HPDE6-E6E7 (cell line): ENCODE data around the gene CD3E.

Experiments used
- DNase-seq: peaks from one replicate; pipeline ENCODE4 v3.0.0; 2011; ENCODE audit warnings: missing footprints; ENCODE audit errors: extremely low spot score

CD3E gene

DNA sequence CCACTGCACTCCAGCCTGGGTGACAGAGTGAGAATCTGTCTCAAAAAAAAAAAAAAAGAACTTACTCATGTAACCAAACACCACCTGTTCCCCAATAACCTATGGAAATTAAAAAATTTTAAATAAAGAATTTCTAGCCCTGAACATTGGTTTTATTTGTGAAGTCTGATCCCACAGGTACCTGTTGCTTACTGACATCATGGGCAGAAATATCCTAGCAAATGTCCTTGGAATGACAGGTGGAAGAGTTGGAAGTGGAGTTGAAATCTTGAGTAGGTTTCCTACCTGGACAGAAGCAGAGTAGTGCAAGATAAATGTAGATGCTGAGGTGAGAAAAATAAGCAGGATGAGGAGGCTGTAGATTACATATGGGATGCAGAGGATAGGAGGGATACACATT is 20.8 kb downstream of the CD3E start:
- DNase-seq: no peak

- DNase-seq: no peak
Measured at GRCh38 chr11:118328745-118329144, 24.2 kb downstream of the CD3E start.

- DNase-seq: no peak
Measured at GRCh38 chr11:118334745-118335144, 30.2 kb downstream of the CD3E start.

DNA sequence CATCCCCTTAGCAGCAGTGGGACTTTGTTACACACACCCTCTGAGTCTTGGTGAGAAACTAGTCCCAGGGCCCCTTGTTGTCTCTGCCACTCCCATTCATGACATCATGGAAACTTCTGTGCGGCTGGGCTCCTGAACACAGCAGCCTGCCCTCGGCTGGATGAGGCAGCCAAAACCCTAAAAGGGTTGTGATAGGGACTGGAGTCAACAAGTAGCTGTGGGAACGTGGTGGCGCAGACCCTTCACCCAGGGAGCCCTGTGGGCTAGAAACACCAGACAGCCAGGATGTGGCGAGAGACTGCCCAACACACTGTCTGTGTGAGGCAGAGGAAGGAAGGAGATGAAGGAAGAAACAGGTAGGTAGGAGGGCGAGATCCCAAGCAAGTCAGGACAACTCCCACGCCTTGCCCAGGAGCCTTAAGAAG is 34.1 kb downstream of the CD3E start:
- no peak for DNase-seq

GRCh38 chr11:118339281-118339961 is 34.9 kb downstream of the CD3E start:
- no peak for DNase-seq

GRCh38 chr11:118340449-118340848 is 35.9 kb downstream of the CD3E start:
- DNase-seq: no peak

DNA sequence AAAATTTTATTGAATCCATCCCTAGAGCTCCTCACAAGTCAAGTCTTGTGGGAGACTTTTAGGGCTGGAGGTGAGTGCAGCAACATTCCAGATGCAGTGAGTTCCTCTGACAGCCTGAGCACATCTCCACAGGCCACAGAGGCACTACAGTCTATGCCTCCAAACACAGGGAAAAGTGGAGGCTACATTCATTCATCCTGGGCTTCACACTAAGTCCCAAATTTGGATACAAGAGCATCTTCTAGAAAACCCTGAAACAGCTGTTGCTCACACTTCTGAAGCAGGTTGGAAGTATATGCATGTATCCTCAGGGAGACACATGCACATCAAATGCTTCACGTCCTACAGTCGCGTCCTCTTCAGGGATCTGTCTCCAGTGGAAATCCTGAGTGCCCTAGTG is 36.7 kb downstream of the CD3E start:
- no peak for DNase-seq

DNA sequence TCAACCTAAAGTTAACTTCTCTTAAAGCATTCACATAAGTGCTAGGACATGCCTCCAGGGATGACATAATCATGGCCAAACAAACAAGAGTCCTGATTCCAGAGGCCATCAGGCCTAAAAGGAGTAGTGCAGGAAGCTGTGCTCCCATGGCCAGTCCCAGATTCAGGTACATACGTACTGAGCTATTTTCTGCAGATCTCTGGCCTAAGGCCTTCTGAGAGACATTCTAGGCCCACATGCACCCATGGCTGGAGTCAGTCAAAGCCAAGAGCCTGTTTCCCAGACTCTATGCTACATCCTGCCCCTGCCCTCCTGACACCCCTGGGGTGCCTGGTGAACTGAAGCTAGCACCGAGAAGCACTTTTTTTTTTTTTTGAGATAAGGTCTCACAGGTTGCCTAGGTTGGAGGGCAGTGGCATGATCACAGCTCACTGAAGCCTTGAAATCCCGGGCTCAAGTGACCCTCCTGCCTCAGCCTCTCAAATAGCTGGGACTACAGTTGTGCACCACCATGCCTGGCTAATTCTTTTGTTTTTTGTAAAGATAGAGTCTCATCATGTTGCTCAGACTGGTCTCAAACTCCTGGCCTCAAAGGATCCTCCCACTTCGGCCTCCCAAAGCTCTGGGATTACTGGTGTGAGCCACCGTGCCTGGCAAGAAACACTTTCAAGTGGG is 37.4 kb downstream of the CD3E start:
- DNase-seq: no peak

DNA sequence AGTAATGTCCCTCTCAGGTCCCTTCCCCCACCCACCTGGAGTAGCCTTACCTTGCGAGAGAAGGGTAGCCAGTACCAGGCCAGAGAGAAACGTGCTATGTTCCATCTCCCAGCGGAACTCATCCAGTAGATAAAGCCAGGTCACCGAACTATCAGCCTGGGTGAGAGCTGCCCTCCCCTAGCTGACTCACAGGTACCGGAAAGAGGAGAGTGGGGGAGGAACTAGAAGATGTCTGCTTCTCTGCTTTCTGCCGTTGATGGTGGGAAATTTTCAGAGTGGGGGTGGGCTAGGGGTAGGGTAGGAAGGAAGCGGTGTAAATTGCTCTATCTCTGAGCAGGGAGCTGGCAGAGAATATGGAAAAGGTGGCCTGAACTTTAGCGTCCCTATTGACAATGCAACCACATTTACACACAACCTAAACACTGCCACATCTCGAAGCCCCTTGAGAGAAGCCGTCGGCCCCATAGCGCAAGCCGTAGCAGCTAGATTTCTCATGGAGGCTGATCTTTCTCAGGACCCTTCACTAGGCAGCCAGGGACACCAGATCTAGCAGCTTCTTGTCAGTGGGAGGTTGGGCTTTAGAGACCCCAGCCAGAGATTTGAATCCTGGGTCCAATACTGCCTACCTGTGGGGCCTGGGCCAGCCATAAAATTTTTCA is 38.1 kb downstream of the CD3E start, which contains the start of gene CD3D:
Gene CD3D, minus strand, starts transcription at position 203 of the 659 bp plus-strand sequence. Its CDS starts 98 bp downstream, at position 105.
- no peak for DNase-seq

GRCh38 chr11:118343248-118343647 is 38.7 kb downstream of the CD3E start:
- DNase-seq: no peak

GRCh38 chr11:118343981-118344515 is 39.5 kb downstream of the CD3E start, which contains the start of gene CD3G:
Gene CD3G (plus strand): TSS chr11:118344344. CDS start chr11:118344424, 80 bp downstream.
- no peak for DNase-seq

DNA sequence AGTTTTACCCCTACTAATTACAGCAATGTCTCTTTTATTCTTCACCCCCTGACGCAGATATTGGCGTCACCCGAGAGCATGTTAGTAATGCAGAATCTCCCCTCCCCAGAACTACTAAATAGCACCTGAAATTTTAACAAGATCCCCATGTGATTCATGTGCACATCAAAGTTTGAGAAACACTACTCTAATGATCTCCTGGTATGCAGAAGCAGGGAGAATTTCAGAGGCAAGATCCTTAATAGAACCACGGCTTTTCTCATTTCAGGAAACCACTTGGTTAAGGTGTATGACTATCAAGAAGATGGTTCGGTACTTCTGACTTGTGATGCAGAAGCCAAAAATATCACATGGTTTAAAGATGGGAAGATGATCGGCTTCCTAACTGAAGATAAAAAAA is 44.9 kb downstream of the CD3E start:
- DNase-seq: no peak

DNA sequence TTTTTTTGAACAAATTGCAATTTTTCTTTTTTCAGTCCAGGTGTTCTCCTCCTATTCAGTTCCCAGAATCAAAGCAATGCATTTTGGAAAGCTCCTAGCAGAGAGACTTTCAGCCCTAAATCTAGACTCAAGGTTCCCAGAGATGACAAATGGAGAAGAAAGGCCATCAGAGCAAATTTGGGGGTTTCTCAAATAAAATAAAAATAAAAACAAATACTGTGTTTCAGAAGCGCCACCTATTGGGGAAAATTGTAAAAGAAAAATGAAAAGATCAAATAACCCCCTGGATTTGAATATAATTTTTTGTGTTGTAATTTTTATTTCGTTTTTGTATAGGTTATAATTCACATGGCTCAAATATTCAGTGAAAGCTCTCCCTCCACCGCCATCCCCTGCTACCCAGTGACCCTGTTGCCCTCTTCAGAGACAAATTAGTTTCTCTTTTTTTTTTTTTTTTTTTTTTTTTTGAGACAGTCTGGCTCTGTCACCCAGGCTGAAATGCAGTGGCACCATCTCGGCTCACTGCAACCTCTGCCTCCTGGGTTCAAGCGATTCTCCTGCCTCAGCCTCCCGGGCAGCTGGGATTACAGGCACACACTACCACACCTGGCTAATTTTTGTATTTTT is 48.7 kb downstream of the CD3E start:
- DNase-seq: no peak

GRCh38 chr11:118358071-118358470 is 53.5 kb downstream of the CD3E start:
- no peak for DNase-seq

DNA sequence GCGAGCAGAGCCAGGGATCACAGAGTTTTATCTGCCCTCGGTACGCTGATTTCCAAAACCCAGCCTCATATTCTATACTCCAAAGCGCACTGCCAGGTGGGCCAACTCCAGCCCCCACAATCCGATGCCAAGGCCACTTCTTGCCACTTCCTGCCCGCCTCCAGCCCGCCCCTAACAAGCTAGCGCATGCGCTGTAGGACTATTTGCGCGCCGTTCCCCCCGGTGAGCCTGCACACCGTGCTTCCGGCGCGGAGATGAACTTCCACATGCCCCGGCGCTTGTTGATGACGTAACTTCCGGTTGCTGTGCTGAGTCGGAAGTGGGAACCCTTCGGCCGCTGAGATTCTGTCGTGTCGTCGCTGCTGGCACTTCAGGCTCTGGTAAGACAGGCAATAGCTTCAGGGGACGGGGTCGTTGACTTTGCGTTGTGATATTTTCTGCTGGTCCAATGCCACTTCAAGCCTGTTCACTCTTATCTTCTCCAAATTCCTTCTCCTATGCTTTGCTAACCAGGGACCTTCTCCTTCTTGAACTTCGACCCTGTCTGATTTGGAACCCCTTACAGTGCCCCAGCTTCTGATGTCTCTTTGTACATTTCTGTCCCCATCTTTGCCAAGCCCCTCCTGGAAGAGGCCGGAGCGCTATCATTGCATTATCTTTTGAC is 54.9 kb downstream of the CD3E start, which contains the start of gene UBE4A:
Gene UBE4A, plus strand, starts transcription at position 306 of the 664 bp plus-strand sequence. CDS start 5,481 bp downstream, outside the sequence.
- peak; percentile 72 for DNase-seq

DNA sequence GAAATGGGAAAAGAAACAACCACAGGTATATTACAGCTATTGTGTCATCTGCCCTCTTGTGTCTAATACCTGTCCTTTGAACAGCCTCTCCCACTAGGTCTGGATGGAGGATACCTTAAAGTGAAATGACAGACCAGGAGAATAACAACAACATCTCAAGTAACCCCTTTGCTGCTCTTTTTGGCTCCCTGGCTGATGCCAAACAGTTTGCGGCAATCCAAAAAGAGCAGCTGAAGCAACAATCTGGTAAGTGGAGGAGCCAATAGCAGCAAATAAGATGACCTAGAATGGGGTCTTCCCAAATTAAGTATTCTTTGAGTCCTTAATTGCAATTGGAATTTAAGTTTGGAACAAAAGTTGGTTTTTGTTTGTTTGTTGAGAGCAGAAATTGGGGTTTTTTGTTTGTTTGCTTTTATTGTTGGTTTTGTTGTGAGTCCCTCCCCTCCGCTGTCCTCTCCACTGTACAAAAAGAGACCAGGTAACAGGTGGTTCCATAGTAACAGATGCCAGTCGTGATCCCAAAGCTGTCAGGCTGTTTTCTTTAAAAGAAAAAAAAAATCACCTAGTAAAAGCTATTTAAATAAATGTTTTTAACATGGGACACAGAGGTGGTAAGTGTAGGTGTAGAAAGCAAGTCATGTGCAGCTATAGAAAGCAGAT is 60.6 kb downstream of the CD3E start:
- no peak for DNase-seq
